Adrenal gland (tissue), 5 donors: Measurements from ENCODE around the gene CRTC3.

Experiments used
- POLR2A ChIP-seq, 2 donors: fragments of 450-650 bp; IDR thresholded peaks; one replicate each; pipeline ENCODE4 v1.6.1; 2017; ENCODE audit warnings: antibody characterized with exemption in 2 of 2, mild to moderate bottlenecking in 2 of 2, moderate library complexity in 1 of 2
- TF ChIP-seq, protein P1 (sequence below), 6 experiments: fragments of 450-650 bp in 4 of 6; fragments of 200-600 bp in 2 of 6; sonication (generic) in 1 of 6; IDR thresholded peaks; 1 replicate in 5 of 6; 2 replicates in 1 of 6; pipeline versions ENCODE4 v1.5.1 to v1.8.0; 2016 to 2021; ENCODE audit warnings: antibody characterized with exemption in 6 of 6, mild to moderate bottlenecking in 2 of 6, moderate library complexity in 1 of 6
- donor health status: DM: no; HTN: no; CAD: no.

DNA sequence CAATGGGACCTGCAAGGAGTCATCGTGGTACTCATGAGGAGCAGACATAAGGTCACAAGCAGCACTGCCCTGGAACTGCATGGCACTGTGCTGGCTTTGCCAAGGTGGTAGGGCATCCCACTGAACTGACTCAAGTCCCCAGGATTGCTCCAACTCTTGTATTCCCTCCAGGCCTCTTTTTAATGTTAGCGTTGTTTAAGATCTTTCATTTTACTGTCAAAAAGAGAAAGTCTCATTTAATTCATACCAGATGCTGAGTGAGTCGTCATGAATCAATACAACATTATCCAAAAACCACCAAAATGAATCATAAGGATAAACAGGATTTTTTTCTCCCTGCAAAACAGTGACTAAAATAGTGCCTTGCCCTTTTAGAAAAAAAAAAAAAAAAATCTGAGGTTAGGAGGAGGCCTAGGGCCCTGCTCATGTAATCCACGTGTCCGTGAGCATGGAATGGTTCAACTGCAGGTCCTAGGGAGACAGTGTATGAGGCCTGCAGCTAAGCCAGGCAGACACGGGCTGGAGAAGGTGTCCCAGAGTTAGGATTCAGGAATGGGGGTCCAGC lies 150.7 kb downstream of the CRTC3 start:
- TF ChIP-seq POLR2A (IDR thresholded peaks at IDR 0.05): no peak
- TF ChIP-seq, protein P1, sequence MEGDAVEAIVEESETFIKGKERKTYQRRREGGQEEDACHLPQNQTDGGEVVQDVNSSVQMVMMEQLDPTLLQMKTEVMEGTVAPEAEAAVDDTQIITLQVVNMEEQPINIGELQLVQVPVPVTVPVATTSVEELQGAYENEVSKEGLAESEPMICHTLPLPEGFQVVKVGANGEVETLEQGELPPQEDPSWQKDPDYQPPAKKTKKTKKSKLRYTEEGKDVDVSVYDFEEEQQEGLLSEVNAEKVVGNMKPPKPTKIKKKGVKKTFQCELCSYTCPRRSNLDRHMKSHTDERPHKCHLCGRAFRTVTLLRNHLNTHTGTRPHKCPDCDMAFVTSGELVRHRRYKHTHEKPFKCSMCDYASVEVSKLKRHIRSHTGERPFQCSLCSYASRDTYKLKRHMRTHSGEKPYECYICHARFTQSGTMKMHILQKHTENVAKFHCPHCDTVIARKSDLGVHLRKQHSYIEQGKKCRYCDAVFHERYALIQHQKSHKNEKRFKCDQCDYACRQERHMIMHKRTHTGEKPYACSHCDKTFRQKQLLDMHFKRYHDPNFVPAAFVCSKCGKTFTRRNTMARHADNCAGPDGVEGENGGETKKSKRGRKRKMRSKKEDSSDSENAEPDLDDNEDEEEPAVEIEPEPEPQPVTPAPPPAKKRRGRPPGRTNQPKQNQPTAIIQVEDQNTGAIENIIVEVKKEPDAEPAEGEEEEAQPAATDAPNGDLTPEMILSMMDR (IDR thresholded peaks at IDR 0.05): no peak
